Measurements from ENCODE around the gene TMEM63C.

TMEM63C gene

DNA sequence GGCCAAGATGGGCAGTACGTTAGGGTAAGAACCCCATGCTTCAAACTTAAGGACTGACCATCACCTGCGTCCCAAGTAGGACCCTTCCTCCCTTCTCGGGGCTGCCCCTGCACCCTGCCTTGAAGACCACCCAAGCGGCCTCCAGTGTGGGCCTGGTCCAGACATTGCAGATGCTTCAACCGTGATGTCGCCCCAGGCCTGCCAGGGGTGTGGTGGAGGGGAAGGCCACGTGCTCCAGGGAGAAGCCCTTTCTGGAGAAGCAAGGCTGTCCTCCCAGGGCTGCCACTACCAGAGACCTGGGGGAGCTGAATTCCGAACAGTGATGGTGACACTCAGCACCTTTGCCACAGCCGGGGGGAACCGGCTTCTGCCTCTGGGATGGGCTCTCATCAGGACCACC lies 76.1 kb downstream of the TMEM63C start:
- DNase-seq (ENCODE audit: low read depth, low spot score), result no peak
- ChIA-PET CTCF (no interaction called here), POLR2A (no interaction called here)
- no peak for TF ChIP-seq CTCF (IDR thresholded peaks at IDR 0.05; ENCODE audit: insufficient read depth, low read length, missing control alignments)
- H3K4me3 ChIP-seq (ENCODE audit: low read depth, low read length), result no peak overlapping the region

DNA sequence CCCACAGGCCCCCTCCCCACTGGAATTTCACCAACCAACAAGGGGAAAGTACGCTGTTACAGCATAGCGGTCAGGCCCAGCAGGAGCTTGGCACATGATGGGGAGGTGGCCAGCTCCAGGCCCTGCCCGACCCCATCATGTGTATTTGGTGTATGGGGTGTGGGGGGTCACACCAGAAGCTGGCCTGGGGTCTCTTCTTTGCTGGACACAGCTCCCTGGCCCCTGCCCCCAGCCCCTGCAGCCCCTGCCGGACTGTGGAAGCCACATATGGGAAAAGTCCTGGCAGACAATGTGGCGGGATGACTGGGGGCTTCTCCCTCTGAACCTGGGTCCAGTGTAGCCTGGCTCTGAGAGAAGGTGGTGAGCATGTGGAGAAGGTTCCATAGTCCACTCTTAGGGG lies 77.0 kb downstream of the TMEM63C start:
- CTCF ChIA-PET, result no interaction called here

GRCh38 chr14:77259025-77259715 lies 77.6 kb downstream of the TMEM63C start:
- POLR2A ChIA-PET, result no interaction called here
- DNase-seq (ENCODE audit: low read depth, low spot score), result no peak
- CTCF ChIA-PET, result no interaction called here
- no peak for TF ChIP-seq CTCF (IDR thresholded peaks at IDR 0.05; ENCODE audit: insufficient read depth, low read length, missing control alignments)
- H3K4me3 ChIP-seq (ENCODE audit: low read depth, low read length), result no peak overlapping the region

More for the DNA sequence above, 77.0 kb downstream of the TMEM63C start:
- no peak overlapping the region for H3K4me3 ChIP-seq (ENCODE audit: low read depth, low read length)
- POLR2A ChIA-PET, result no interaction called here
- no peak for TF ChIP-seq CTCF (IDR thresholded peaks at IDR 0.05; ENCODE audit: insufficient read depth, low read length, missing control alignments)
- no peak for DNase-seq (ENCODE audit: low read depth, low spot score)

GRCh38 chr14:77260199-77260598 lies 78.6 kb downstream of the TMEM63C start:
- TF ChIP-seq CTCF (IDR thresholded peaks at IDR 0.05; ENCODE audit: insufficient read depth, low read length, missing control alignments), result no peak
- CTCF ChIA-PET, result no interaction called here
- POLR2A ChIA-PET, result no interaction called here
- no peak overlapping the region for H3K4me3 ChIP-seq (ENCODE audit: low read depth, low read length)
- no peak for DNase-seq (ENCODE audit: low read depth, low spot score)

DNA sequence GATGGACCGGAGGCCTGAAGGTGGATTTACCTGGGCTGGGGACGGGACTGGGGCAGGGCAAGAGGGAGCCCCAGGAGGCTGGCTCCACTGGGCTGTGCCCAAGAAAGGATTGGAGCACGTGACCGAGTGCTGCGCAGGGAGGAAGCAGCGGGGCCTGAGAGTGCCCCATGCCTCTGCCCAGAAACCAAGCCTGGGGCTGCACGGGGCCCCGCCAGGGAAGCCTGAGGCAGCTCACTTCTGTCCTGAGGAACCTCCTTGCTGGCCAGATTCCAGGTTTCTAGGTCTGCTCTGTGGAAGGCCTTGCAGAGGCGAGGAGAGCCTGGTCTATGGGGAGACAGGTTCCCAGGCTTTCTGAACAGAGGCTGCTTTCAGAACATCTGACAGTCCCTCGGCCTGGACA lies 79.0 kb downstream of the TMEM63C start:
- no peak overlapping the region for H3K4me3 ChIP-seq (ENCODE audit: low read depth, low read length)
- CTCF ChIA-PET, result no interaction called here
- POLR2A ChIA-PET, result no interaction called here
- DNase-seq (ENCODE audit: low read depth, low spot score), result no peak
- TF ChIP-seq CTCF (IDR thresholded peaks at IDR 0.05; ENCODE audit: insufficient read depth, low read length, missing control alignments), result no peak

DNA sequence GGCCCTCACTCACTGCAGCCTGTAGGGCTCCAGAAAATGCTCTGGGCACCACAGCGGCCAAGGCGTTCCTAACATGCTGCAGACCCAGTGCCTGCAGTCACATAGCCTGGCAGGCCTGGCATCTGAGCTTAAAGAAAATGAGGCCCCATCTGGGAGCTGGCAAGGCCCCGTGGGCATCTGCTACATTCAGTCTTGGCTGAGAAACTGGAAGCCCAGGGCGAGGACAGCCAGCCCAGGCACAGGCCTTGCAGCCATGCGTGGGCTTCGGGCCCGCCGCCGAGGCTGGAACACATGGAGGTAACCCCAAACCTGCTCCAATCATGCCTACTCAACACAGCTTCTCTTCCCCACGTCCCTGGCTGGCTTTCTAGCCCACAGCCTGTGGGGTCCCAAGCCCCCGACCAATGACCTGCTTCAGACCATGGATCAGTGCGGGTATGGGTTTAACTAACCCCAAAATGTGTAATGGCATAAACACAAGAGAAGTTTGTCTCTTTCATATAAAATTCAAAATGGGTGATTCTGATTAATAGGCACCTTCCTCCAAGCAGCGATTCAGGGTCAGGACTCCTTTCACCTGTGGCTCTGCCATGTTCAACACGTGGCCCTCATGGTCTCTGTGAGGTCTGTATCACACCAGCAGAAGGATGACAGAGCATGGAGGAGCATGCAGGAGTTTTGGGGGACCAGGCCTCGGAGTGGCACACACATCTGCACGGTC lies 83.0 kb downstream of the TMEM63C start:
- ChIA-PET POLR2A (no interaction called here), CTCF (no interaction called here)
- no peak for TF ChIP-seq CTCF (IDR thresholded peaks at IDR 0.05; ENCODE audit: insufficient read depth, low read length, missing control alignments)
- no peak overlapping the region for H3K4me3 ChIP-seq (ENCODE audit: low read depth, low read length)
- DNase-seq (ENCODE audit: low read depth, low spot score), result no peak

Data from AG04449 (cell line).